Lower lobe of right lung (tissue), 2 donors: ENCODE results near the gene PROX2. TPM values are rescaled to one million over a fixed set of nuclear protein-coding genes. Genes with fewer than 3 reads are reported as not detected.

Source experiments
- ATAC-seq, 2 donors: fragments of 200-7000 bp; cut with Tn5 transposase; one replicate each; pipeline ENCODE4 v1.9.1; 2020 to 2022; ENCODE audit warnings: mild to moderate bottlenecking in 2 of 2, moderate library complexity in 2 of 2
- DNase-seq: peaks from one replicate; pipeline ENCODE4 v3.0.0-alpha.2; 2020
- H3K27ac ChIP-seq: fragments of 200-600 bp; one replicate; pipeline ENCODE4 v1.8.0; 2022
- H3K27me3 ChIP-seq: fragments of 200-600 bp; one replicate; pipeline ENCODE4 v1.8.0; 2022; ENCODE audit warnings: low read depth
- H3K36me3 ChIP-seq: fragments of 200-600 bp; one replicate; pipeline ENCODE4 v1.8.0; 2022; ENCODE audit warnings: mild to moderate bottlenecking
- H3K4me1 ChIP-seq: fragments of 200-600 bp; one replicate; pipeline ENCODE4 v1.8.0; 2022
- H3K4me3 ChIP-seq: fragments of 200-600 bp; one replicate; pipeline ENCODE4 v1.8.0; 2022; ENCODE audit warnings: mild to moderate bottlenecking
- H3K9me3 ChIP-seq: fragments of 200-600 bp; one replicate; pipeline ENCODE4 v1.8.0; 2022
- intact Hi-C: fragments of 100-400 bp; cut with DNase I; formaldehyde crosslinking; loops from one replicate; pipeline ENCODE4 v1.11.0; 2022
- total RNA-seq: library from RNA; stranded (reverse); fragmentation: NEBNext Ultra II Directional; extraction: Animal tissue kit (Norgen Biotek cat#: 25700); gene quantifications from one replicate; pipeline ENCODE4 v1.2.1, GENCODE V29; 2021
- TF ChIP-seq, protein P1 (sequence below): fragments of 200-600 bp; IDR thresholded peaks from one replicate; pipeline ENCODE4 v1.8.0; 2022; ENCODE audit warnings: antibody characterized with exemption, mild to moderate bottlenecking
- donor health status: DM: no; HTN: yes; CAD: no; lungs with severe emphysema.

PROX2 gene
- total RNA-seq, 1 donor from 2014 or later = 0.12 TPM

DNA sequence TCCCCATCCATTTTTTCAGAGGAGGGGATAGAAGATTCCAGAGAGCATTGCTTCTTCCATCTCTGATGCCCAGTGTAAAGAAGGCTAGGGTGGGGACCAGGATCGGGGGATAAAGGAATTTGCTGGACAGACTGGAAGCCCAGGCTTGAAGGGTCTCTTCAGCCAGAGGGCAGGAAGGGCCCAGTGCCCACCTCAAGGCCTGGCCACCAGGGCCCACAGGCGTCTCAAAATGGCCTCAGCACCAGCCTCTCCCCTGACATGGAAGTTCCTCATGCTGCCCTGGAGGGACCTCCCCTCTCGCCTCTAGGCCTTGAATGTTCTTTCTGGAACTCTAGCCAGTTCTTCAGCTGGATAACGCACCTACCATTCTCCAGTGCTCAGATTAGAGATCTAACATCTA, 44.3 kb upstream of the PROX2 start:
- Histone ChIP-seq H3K27me3 (no peaks in the 10 kb centered on the region), H3K9me3 (no peaks in the 10 kb centered on the region), H3K36me3 (no peaks in the 10 kb centered on the region), H3K27ac (no peak overlapping the region), H3K4me1 (peaks cover 33% of the 10 kb centered on the region), H3K4me3 (no peak overlapping the region)
- TF ChIP-seq, protein P1, sequence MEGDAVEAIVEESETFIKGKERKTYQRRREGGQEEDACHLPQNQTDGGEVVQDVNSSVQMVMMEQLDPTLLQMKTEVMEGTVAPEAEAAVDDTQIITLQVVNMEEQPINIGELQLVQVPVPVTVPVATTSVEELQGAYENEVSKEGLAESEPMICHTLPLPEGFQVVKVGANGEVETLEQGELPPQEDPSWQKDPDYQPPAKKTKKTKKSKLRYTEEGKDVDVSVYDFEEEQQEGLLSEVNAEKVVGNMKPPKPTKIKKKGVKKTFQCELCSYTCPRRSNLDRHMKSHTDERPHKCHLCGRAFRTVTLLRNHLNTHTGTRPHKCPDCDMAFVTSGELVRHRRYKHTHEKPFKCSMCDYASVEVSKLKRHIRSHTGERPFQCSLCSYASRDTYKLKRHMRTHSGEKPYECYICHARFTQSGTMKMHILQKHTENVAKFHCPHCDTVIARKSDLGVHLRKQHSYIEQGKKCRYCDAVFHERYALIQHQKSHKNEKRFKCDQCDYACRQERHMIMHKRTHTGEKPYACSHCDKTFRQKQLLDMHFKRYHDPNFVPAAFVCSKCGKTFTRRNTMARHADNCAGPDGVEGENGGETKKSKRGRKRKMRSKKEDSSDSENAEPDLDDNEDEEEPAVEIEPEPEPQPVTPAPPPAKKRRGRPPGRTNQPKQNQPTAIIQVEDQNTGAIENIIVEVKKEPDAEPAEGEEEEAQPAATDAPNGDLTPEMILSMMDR = no peak
- ATAC-seq (no peak), DNase-seq (no peak)
- intact Hi-C loops = no loop called here

DNA sequence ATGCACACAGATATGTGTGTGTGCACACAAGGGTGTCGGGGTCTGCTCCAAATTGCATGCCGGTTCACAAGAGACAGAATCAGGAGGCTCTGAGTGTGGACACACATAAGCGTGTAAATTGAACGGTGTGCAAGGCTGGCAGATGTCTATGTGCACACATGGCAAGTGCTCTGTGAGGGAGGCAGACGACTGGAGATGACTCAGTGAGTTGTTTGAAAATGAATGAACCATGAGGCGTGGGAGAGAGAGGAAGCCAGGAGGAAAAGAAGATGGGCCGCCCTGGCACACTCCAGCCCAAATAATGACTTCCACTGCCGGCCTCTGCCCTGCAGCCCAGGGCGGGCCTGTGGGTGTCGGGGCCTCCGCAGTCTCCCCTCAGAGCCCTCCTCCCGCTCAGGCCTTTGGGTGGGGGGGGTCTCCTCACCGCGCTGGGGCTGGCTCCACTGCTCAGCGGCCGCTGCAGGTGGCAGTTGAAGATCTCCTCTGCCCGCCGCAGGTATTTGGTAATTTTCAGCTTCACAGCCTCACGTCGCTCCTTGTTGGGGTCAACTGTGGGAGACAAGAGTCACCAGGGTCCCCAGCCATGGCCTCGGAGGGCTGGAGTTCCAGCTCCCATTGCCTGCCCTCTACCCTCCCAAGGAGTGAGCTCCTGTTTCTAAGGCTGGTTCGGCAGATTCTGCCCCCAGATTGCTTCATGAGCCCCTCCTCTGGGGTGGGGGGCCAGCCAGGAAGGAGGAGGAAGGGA, 43.6 kb upstream of the PROX2 start:
- H3K9me3 ChIP-seq = no peaks in the 10 kb centered on the region
- ATAC-seq (no peak), DNase-seq (no peak)
- H3K4me1 ChIP-seq = peaks cover 33% of the 10 kb centered on the region
- no peak overlapping the region for H3K4me3 ChIP-seq
- no peaks in the 10 kb centered on the region for H3K36me3 ChIP-seq
- H3K27me3 ChIP-seq = no peaks in the 10 kb centered on the region
- TF ChIP-seq, protein P1 = no peak
- intact Hi-C loops = no loop called here
- H3K27ac ChIP-seq = no peak overlapping the region

DNA sequence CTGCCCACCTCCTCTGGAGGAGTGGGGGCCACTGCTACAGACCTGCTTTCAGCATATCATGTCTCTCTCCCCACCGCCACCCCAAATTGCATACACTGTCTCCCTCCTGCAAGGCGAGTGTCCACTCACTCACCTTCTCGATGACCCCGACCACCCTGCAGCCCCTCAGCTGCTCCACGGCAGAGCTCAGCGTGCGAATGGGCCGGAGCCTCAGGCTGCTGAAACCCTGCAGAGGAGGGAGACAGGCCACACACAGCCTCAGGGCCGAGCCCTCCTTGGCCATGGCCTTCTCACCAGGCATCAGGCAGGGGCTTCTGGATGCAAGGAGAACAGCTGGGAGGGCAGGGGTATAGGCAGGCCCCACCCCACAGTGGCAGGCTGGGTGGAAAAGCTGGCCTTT, 42.4 kb upstream of the PROX2 start:
- intact Hi-C loops = no loop called here
- no peaks in the 10 kb centered on the region for H3K9me3 ChIP-seq
- peaks cover 30% of the 10 kb centered on the region for H3K4me1 ChIP-seq
- DNase-seq (no peak), ATAC-seq (no peak)
- no peak overlapping the region for H3K4me3 ChIP-seq
- H3K27me3 ChIP-seq = no peaks in the 10 kb centered on the region
- no peak overlapping the region for H3K27ac ChIP-seq
- H3K36me3 ChIP-seq = no peaks in the 10 kb centered on the region
- TF ChIP-seq, protein P1 = no peak

DNA sequence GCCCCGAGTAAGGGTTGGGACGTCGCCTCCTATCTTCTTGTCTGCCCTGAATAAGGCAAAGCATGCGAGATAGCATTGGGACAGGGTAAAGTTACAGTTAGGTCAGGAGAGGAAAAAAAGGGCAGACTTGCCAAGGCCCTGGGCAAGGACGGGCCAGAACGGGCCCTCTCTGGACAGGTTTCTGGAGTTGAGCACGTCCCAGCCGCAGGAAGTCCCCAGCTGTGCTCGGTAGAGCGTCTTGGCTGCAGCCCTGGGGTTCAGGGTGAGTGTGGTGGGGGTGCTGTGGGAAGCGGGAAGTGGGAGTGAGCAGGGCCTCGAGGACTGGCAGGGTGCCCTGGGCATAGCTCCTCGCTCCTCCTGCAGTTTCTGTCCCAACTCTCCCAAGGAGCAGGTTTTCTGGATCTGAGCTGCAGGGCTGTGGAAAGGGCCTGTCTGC, 41.7 kb upstream of the PROX2 start:
- Histone ChIP-seq H3K27me3 (no peaks in the 10 kb centered on the region), H3K9me3 (no peaks in the 10 kb centered on the region), H3K27ac (peak overlapping the region; percentile 27), H3K4me1 (peaks cover 23% of the 10 kb centered on the region), H3K4me3 (no peak overlapping the region), H3K36me3 (no peaks in the 10 kb centered on the region)
- TF ChIP-seq, protein P1 = no peak
- DNase-seq (no peak), ATAC-seq (peak; percentile 32 to 49)
- intact Hi-C loops = no loop called here

DNA sequence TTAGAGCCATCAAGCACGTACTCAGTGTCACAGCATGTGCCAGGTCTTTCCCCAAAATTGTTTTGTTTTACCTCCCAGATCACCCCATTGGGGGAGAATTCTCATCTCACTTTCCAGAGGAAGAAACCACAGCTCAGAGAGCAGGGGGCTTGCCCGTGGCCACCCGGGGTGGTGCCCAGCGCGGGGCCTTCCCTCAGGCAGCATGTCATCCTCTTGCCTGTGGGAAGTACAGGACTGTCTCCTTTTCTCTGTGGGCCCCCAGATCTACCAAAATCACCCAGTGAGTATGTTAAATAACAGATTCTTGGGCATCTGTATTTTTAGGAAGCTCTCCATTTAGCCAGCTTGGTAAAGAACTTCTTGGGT, 41.2 kb upstream of the PROX2 start:
- Histone ChIP-seq H3K4me3 (no peak overlapping the region), H3K27me3 (no peaks in the 10 kb centered on the region), H3K36me3 (no peaks in the 10 kb centered on the region), H3K9me3 (no peaks in the 10 kb centered on the region), H3K27ac (peak overlapping the region; percentile 27), H3K4me1 (peaks cover 18% of the 10 kb centered on the region)
- intact Hi-C loops = no loop called here
- TF ChIP-seq, protein P1 = no peak
- no peak for DNase-seq
- ATAC-seq = no peak
